Activated CD4-positive, alpha-beta T cell treated with anti-CD3 and anti-CD28 coated beads, Interleukin-10, Interleukin-2, amounts not matched to agents 100 ng/mL and 50 ng/mL, durations not matched to agents 16 hours and 8 hours (primary cell): Measurements from ENCODE around the gene CYB5R2.

Experiments used
- DNase-seq: peaks from one replicate; pipeline ENCODE4 v3.0.0-alpha.2; 2020

The CYB5R2 gene

DNA sequence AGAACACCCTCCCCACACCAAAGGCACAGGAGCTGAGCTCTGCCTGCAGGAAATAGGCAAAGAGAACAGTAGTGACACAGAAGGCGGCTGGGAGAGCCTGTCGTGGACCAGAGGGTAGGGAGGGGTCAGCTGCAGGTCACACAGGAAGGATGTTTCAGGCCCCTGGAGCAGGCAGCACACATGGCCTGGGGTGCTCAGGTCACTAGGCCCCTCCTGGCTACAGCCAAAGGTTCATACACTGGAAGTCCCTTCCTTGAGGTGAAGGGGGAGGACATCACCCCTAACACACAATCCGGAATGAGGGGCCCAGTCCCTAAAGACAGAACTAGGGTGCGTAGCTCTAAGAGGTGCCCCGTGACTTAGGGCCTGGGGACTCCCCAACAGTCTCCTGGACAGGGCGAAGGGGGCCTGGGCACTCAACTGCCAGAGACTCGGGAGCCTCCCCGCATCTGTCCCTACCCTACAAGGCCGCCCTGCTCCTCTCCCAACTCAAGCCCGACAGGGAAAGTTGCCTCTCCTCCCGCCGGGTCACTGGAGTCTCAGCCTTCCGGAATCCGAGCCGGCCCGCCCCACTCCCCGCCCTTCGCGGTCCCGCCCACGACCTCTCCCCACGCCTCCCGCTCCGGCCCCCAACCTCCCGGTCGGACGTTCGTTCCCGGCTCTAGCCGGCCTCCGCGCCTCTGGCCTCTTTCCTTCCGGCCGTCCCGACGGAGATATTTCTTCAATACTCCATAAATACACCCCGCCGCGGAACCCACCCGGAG is at the start of gene CYB5R2:
TSS of gene CYB5R2 (minus strand) at position 541 of the 764 bp plus-strand sequence. CDS start 675 bp downstream, outside the sequence.
- no peak for DNase-seq

DNA sequence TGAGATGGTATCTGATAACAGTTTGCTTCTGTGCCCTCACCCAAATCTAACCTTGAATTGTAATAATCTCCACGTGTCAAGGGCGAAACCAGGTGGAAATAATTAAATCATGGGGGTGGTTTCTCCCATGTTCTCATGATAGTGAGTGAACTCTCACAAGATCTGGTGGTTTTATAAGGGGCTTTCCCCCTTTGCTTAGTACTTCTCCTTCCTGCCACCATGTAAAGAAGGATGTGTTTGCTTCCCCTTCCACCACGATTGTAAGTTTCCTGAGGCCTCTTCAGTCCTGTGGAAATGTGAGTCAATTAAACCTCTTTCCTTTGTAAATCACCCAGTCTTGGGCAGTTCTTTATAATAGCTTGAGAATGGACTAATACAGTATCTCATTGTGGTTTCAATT is 41.5 kb upstream of the CYB5R2 start:
- DNase-seq: no peak

DNA sequence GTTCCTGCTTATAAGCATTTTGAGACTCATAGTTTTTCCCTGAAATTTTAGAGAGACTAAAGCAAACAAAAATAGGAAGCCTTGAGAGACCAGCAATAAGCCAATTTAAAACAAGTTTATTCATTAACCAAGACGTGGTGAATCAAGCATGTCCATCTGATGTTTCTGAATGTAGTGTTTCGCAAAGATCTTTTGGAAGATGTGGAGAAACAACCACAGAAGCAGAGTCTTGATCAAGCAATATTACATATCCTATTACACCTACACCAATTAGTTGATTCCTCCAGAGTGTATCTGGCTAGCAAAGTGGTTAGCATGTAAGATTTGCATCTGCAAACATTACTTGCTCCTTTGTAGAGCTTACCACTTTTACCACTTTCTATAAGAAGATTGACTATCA is 33.1 kb upstream of the CYB5R2 start, which contains the start of gene OVCH2:
TSS of gene OVCH2 (minus strand) at position 101 of the 400 bp plus-strand sequence. CDS start at position 18, 83 bp downstream.
- no peak for DNase-seq

DNA sequence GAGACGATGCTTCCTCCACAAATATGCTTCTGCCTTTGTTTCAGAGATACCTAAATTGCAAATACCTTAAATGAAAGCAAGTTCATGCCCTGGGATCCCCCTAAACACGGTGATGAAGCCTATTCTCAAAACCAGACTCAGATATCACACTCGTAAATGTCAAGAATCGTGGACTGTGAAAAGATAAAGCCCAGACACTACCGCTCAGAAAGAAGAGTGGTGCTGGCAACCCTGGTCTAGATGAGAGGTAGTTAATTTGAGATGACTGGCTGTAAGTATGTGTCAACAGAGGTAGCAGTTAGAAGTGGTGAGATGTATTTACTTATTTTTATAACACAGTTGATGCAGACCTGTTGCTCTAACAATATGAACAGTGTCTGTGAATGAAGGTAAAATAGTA is 30.4 kb upstream of the CYB5R2 start:
- DNase-seq: no peak

DNA sequence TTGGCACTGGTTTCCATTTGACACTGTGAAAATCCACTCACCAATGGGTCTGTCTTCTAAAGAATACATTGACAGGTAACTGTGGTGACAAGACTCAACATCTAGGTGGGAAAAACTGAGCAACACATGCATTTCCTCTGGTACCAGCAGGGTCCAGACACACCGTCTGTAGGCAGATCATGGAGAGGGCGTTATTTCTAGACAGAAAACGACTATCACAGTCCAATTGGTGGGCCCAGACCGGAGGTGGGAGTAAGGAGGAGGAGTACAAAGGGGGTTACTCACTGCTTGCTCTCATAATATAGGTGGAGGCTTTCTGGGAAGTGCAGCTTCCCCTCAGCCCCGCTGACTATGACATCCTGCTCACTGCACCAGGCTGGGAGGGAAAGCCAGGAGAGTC is 23.1 kb upstream of the CYB5R2 start:
- DNase-seq: no peak

DNA sequence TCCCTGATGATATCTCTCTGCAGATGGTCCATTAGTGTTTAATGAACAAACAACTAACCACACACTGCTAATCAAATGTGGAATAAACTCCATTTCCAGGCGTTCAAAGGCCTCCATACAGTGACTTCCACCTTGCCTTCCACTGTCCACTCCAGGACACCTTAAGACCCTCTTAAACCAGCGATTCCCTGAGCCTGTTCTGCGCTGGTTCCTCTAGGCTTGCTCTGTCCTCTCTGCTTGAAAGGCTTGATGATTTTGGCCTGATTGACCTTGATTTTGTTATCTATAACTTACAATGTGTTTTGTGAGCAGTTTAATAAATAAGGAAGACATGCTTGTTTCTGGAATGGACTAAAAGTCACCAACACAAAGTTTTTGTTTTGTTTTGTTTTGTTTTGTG is 20.9 kb upstream of the CYB5R2 start:
- no peak for DNase-seq

DNA sequence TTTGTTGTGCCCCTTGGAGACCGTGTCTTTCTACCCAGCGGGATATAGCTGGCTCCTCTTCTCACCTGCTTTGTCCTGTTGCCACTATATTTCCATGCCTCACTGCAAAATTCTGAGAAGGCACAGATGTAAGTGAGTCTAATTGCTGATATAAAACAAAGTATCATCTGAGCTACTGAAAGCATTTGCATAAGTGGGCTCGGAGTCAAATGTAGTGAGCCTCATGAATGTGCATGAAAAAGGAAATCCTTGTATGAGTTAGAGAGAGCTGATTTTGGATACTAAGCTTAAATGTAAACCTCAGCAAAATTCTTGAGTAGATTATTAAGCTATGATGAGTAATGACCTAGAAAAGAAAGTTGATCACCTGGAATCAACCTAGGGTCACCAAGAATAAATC is 19.1 kb upstream of the CYB5R2 start:
- DNase-seq: no peak

DNA sequence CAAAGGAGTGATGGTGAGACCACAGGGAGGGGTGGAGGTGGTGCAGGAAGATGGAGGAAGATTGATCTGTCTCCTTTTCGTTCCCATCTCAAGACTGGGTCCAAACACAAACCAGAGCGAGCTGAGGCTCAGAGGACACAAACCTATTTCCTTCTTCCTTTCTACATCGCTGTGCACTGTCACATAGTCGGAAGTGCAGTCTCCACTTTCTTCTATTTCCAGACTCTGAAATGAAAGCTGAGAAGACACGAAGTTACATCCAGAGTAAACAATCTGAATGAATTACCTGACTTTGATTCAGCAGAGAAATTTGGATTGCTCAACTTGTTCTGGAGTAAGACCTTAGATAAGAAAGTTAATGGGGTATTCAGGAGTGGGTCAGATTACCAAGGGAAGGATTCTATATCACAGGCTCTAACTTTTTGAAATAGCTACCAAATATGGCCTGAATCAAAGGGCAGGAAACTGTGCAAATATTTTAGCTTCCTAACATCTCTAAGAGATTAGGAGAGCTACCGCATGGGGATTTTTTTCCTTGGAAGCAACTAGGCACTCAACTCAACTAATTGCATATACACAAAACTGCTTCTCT is 18.6 kb upstream of the CYB5R2 start:
- DNase-seq: no peak

DNA sequence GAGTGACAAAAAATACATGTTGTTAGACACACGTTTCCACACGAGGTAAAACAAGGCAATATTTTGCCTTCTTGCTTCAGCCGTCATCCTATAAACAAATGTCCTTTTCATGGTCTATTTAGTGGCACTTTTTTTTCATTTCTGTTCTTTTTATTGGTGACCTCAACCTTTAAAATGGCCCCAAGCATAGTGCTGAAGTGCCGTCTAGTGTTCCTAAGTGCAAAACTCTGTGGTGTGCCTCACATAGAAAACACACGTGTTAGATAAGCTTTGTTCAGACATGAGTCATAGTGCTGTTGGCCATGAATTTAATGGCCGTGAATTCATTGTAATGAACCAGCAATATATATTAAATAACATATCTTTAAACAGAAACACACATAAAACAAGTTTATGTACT is 17.3 kb upstream of the CYB5R2 start:
- peak; percentile 15 for DNase-seq

DNA sequence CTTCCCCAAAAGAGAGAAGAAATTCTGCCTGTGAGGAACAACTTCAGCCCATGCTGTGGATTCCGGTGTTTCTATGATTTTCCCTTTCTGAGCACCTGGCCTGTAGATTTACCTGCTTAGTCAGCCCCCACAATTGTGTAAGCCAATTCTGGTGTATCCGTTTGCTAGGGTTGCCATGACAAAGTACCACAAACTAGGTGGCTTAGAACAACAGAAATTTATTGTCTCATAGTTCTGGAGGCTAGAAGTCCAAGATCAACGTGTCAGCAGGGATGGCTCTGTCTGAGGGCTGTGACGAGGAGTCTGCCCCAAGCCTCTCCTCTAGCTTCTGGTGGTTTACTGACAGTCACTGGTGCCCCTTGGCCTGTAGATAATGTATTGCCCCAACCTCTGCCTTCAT is 15.9 kb upstream of the CYB5R2 start:
- DNase-seq: no peak

DNA sequence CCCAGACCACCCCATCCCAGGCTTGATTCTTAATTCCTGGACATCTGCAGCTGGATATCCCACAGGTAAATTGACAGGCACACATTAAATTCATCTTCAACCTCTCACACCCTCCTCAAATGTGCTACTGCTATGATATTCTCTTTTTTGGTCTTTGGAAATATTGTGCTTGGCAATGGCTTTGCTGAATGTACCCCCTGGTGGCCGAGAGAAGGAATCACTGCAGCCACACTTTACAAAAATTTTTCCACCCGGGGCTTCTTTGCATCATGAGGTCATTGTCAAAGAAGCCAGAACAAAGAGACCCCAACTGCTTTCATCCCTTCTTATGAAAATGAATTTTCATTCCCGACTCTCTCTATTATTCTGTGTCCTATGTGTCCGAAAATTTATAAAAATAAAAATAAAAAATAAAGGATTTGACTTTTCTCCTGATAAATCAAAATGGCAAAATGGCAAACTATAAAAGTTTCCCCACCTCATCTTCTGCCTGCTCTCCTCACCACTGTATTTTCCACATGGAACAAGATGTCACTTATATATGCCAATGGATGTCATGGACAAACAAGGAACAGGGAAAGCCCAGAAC is 15.0 kb upstream of the CYB5R2 start:
- DNase-seq: peak; percentile 32

DNA sequence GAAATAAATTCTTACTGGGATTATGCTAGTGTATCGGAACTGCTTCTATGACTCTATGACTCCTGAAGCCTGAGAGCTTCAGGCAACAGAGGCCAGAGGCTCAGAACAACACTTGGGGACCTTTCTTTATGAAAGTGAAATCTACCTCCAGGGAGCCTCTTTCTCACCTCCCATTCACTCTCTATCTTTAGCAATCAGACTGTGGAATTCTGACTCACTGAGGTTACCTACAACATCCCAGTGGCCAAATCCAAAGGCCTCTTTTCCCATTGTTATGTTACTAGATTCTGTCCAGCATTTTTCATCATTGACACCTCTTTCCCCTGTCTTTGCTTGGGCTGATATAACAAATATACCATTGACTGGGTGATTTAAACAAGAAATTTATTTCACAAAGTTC is 14.1 kb upstream of the CYB5R2 start:
- DNase-seq: no peak

DNA sequence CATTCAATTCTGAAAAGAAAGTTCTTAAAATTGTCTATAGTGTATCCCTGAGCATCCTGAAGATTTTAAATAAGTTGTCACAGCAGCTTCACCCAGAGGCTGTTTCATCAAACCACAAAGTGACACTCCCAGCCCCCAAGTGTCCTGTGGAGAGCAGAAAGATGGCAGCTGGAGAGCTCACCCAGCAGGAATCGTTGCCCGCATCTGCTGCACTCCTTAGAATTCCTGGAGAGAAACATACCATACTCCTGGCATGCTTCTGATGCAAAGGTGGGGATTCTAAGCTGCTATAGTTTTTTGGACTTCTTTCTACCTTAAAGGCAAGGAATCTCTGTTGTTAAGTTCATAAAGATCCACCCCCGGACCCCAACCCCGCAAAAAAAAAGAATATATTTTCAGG is 13.5 kb upstream of the CYB5R2 start:
- DNase-seq: no peak

DNA sequence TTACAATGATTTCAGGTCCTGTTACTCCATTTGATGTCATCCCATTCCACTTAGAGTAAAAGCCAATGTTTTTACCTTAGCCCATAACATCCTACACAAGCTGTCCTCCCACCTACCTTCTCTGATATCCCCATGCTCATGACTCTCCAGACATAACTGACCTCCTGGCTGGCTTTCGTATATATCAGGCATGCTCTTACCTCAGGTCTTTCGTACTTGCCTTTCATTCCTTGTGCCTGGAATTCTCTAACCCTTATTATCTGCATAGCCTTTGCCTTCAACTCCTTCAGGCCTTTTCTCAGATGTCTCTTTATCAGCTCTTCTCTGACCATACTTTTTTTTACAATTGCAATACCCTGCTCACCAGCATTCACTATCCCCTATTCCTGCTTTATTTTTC is 10.3 kb upstream of the CYB5R2 start:
- no peak for DNase-seq

DNA sequence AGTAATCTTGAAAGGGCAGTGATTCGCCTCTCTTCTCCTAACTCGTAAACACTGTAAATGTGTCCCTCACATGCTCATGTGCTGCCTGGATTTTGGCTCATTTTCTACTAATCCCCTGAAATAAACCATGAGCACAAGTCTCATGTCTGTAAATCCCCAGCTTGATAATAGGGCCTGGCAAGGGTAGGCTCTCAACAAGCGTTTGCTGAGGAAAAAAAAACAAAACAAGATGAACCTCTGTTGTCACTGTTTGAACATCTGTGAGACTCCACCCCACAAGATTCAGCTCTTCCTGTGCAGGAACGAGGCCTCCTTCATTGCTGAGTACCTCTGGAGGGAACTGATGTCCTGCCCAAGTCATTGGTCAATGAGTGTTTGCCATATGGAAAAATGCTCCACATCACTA is 4.5 kb upstream of the CYB5R2 start:
- DNase-seq: no peak

DNA sequence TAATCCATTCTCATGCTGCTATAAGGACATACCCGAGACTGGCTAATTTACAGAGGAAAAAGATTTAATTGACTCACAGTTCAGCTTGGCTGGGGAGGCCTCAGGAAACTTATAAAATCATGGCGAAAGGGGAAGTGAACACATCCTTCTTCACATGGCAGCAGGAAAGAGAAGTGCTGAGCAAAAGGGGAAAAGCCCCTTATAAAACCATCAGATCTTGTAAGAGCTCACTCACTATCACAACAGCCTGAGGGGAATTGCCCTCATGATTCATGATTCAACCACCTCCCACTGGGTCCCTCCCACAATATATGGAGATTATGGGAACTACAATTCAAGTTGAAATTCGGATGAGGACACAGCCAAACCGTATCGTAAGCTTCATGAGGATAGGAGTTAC is 3.8 kb upstream of the CYB5R2 start:
- no peak for DNase-seq

DNA sequence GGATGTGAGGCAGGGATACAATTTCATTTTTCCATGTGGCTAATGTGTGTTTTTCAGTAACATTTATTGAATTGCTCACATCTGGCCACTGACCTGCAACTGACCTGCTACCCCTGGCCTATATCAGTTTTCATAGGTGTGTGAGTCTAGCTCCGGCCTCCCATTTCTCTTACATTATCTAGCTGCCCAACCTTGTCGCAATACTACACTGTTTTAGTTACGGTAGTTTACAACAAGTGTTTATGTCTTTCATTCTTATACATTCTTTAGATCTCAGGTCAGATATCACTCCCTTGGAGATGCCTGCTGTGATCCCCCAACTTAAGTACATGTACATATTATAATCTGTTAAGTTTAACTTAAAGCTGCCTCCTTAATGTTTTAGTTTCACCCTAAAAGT is 2.3 kb upstream of the CYB5R2 start:
- DNase-seq: no peak

DNA sequence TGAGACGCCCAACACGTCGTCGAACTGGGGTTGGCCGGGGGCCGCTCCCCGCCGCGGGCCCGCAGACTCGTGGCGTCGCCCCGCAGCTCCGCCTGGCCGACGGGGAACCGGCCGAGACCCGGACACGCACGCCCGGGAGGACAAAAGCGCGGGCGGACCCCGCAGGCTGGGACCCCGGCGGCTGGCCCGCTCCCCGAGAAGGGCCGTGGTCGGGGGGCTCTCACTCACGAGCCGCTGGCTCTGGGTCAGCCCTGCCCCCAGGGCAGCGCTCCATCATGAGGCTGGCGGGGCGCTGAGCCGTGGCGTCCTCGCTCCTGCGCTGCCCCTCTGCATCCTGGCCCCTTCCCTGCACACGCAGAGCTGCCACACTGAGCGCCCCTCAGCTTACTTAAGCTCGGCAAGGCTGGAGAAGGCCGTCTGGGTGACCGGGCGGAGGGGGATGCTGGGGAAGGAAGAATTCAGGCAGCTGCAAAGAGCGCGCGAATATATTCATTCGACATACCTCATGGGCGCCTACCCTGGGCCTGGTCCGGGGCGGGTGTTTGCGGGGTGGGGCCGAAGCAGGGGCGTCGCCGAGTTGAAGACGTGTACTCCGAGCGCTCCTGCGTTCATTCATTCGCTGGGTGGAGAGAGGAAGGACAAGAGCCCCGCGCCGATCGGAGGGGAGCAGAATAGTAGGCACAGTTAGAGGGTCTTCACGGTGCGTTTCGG is 579 bp upstream of the CYB5R2 start:
- no peak for DNase-seq

DNA sequence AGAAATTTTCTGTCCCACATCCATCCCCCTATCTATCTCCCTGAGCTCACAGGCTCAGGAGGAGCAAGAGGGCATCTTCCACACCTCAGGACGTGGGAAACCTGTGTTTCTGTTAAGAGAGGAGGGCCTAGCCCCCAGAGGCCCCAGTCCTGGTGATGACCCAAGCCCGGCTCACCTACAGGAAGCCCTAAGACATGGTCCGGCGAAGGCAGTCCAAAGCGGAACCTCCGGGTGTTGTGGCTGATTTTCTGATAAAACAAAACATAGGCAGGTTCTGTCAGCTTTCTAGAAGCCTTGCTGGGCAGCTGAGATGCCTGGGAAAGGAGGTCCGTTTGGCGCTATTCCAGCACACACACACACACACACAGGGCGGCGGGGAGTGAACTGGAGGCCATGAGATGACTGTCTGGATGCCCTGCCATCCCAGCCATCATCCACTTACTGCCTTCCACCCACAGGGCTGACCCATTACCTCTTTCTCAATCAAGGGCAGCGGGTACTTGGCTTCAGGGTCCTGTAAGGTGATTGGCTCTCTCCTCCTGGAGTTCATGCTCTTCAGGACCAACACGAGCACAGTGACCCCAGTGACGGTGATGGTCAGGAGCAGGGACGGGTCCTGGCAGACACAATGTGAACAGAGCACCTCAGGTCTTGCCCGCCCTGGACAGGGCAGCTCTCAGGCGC is 882 bp downstream of the CYB5R2 start:
- no peak for DNase-seq

DNA sequence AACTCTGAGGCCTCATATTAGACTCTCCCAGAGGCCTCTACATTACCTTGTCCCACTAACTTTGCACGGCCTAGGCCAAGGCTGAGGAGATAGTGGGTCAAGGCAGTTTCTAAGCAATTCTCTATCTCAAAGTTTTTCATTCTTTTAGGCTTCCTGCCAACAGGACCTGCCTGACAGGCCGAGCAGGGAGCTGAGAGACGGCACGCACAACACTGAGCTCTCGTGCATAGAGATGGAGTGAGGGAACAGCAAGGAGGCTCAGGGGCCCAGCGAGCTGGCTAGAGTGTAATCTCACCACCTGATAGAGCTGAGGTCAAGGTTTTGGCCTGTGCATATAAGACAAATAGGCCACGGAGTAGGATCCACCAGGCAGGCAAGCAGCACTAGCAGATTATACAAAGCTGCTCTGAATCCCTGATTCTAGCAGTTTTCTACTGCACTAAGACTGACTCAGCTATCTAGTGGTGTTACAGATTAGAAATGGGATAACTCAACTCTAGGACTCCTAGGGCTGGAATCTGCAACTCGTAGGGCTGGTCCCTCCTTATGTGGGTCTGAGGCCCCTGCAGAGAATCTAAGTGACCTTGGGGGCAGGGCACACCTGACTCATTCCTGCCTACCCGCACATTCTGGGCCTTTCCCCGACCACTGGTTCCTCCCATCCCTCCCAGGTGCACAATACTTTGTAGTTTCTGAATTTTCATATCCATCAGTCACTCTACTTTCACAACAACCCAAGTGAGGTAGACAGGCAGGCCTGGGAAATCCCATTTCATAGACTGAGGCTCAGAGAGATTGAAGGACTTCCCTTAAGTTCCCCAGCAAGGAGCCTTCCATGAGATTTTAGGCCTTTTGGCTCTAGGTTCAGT is 1.7 kb downstream of the CYB5R2 start:
- peak; percentile 11 for DNase-seq

DNA sequence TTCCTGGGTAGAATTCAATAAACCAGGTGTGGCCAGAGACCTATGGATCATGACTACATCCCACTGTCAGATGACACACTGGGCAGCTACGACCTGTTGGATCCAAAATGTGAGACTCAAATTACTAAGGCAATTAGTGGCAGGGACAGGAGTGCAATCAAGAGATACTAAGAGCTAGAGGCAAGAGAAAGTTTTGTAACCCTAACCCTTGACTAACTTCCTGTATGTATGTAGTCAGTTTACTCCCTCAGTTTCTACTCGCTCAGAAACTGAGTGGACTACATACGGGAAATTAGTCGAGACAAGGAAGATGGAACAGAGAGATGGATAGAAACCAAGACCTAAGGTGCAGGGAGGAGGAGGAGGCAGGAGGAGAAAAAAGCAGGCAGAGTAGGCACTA is 2.7 kb downstream of the CYB5R2 start:
- no peak for DNase-seq

DNA sequence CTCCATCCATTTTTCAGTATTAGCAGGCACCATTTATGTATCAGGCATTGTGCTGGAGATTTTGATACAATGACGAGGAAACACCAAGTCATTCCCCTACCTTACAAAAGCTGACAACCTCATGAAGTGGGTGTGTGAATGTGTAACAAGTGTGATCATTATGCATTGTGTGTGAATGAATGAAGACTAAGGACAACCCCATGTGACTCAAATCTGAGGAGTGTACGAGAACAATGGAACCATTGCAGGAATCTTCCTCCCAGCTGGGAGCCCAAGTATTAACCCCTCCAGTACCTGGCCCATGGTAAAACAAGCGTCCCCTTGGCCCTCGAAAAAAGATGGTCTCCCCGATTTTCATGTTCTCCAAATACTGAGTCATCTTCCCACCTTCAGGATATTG is 4.4 kb downstream of the CYB5R2 start:
- no peak for DNase-seq
